GM21529 (cell line): ENCODE measurements around the gene TUBAL3.
"Not testable (repeated sequence)": the region's sequence is repeated elsewhere in the genome, so short reads cannot be mapped to it uniquely, and the experiment has no call there.

Source experiments
- ATAC-seq: cut with Tn5 transposase; IDR thresholded peaks from one replicate; pipeline ENCODE4 v1.9.1; 2021; ENCODE audit not compliant: unreplicated experiment

TUBAL3 gene

GRCh38 chr10:5381187-5381586, 23.4 kb downstream of the TUBAL3 start:
- no peak for ATAC-seq

GRCh38 chr10:5380395-5380794, 24.2 kb downstream of the TUBAL3 start:
- ATAC-seq = not testable (repeated sequence)

GRCh38 chr10:5379202-5379601, 25.4 kb downstream of the TUBAL3 start:
- not testable (repeated sequence) for ATAC-seq

GRCh38 chr10:5376450-5376849, 28.2 kb downstream of the TUBAL3 start:
- no peak for ATAC-seq

- no peak for ATAC-seq
Observed at GRCh38 chr10:5373891-5374611, 30.6 kb downstream of the TUBAL3 start.

GRCh38 chr10:5373307-5373706, 31.3 kb downstream of the TUBAL3 start:
- no peak for ATAC-seq

- ATAC-seq = no peak
Observed at GRCh38 chr10:5370493-5371352, 33.9 kb downstream of the TUBAL3 start.

- no peak for ATAC-seq
Observed at GRCh38 chr10:5369362-5370158, 35.1 kb downstream of the TUBAL3 start.

- ATAC-seq = no peak
Observed at GRCh38 chr10:5365928-5366327, 38.7 kb downstream of the TUBAL3 start.

- ATAC-seq = no peak
Observed at GRCh38 chr10:5364890-5365338, 39.7 kb downstream of the TUBAL3 start, which contains the start of gene UCN3. Gene UCN3 (plus strand): TSS chr10:5364966. CDS start chr10:5373721, 8,755 bp downstream.

- no peak for ATAC-seq
Observed at GRCh38 chr10:5364374-5364773, 40.3 kb downstream of the TUBAL3 start.

- no peak for ATAC-seq
Observed at GRCh38 chr10:5362873-5363272, 41.8 kb downstream of the TUBAL3 start.

- no peak for ATAC-seq
Observed at GRCh38 chr10:5361966-5362365, 42.7 kb downstream of the TUBAL3 start.

- no peak for ATAC-seq
Observed at GRCh38 chr10:5360318-5360915, 44.2 kb downstream of the TUBAL3 start.

- no peak for ATAC-seq
Observed at GRCh38 chr10:5356302-5356763, 48.3 kb downstream of the TUBAL3 start.

- no peak for ATAC-seq
Observed at GRCh38 chr10:5355594-5356301, 48.9 kb downstream of the TUBAL3 start.

GRCh38 chr10:5354068-5354467, 50.6 kb downstream of the TUBAL3 start:
- peak; percentile 83 for ATAC-seq

GRCh38 chr10:5349362-5349761, 55.3 kb downstream of the TUBAL3 start:
- ATAC-seq = no peak

GRCh38 chr10:5346881-5347280, 57.7 kb downstream of the TUBAL3 start:
- no peak for ATAC-seq

GRCh38 chr10:5344746-5345145, 59.9 kb downstream of the TUBAL3 start:
- no peak for ATAC-seq
